ENCODE measurements around the gene DNAAF5. TPM values are rescaled to one million over a fixed set of nuclear protein-coding genes. Genes with fewer than 3 reads are reported as not detected.

The DNAAF5 gene
- polyA plus RNA-seq, 3 donors, result 33.1 to 40.4 (median 37.0) TPM

DNA sequence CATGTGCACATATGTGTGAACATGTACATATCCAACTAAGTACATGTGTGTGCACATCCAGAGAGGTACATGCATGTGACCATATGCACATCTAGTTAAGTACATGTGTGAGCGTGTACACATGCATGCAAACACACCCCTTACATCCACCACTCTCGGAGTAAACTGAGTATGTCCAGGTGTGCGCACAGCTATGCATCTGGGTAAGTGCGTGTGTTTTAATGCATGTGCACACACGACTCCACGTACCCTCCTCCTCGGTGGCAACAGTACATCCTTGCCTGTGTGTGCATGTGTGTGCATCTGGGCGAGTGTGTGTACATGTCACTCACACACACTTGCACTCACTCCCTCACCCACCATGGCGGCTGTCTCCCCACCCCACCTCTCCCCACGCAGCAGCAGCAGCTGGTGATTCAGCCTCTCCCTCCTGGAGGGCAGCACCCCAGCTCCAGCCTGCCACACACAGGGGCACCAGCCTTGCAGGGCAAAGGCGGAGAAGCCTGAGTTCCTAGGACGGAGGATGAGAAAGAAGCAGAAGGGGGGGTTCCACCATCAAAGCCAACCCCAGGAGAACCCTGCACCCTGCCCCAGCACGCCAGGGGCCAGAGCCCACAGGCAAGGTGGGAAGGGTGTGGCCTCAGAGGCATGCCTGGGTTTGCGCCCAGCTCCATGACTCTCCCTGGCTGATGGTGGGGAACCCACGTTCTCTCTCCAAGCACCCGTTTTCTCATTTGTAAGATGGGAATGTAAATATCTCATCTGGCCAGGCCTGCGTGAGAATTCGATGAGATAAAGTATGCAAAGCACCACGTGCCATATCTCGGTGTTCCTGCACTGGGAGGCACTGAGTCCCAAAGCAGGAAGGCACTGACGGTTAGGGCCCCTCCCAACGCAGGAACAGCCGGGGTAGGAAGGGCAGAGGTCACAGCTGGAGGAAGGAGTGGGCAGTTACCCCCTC lies 27.7 kb upstream of the DNAAF5 start:
- no peak for DNase-seq (ENCODE audit: extremely low read depth in 1 of 11, low read depth in 9 of 11, low spot score in 4 of 11)

DNA sequence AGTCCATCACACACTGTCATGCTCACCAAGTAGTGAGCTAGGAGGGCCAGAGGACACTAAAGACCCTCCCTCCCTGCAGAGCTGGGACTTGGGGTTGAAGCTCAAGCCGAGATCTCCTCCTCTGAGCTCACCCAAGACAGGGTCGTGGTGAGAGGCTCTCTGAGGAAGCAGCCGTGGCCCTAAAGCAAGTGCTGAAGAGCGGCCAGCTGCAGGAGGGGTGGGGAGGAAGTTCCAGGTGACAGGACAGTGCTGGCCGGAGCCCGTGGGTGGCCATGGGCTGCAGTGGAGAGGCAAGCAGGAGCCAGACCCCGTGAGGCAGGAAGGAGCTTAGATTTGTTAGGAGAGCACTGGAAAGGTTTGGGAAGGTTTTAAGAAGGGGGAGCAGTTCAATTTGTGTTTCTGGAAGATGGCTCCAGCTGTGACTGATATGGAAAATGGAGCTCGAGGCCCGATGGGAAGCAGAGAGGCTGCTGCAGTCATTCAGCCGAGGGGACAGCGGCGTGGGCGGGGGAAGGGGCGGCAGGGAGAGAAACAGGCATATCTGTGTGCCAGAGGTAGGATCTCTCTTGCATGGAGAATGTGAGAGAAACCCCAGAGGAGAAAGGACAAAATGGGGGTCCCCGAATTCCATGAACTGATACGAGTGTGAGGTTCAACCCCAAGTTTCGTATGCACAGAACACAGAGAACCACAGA lies 26.9 kb upstream of the DNAAF5 start:
- DNase-seq (ENCODE audit: extremely low read depth in 1 of 11, low read depth in 9 of 11, low spot score in 4 of 11), result no peak

DNA sequence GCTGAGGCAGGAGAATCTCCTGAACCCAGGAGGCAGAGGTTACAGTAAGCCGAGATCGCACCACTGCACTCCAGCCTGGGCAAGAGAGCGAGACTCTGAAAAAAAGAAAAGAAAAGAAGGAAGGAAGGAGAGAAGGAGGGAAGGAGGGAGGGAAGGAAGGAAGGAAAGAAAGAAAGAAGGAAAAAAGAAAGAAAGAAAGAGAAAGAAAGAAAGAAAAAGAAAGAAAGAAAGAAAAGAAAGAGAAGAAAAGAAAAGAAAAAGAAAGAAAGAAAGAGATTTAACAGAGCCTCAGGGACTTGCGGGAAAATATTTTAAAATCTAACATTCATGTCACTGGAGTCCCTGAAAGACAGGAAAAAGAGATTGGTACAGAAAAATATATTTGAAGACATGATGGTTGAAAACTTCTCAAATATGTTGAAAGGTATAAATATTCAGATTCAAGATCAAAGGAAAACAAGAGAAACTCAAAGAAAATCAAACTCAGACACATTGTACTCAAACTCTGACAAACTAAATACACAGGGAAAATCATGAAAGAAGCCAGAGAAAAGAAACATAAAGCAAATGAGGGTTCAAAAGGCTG lies 25.3 kb upstream of the DNAAF5 start:
- no peak for DNase-seq (ENCODE audit: extremely low read depth in 1 of 11, low read depth in 9 of 11, low spot score in 4 of 11)

DNA sequence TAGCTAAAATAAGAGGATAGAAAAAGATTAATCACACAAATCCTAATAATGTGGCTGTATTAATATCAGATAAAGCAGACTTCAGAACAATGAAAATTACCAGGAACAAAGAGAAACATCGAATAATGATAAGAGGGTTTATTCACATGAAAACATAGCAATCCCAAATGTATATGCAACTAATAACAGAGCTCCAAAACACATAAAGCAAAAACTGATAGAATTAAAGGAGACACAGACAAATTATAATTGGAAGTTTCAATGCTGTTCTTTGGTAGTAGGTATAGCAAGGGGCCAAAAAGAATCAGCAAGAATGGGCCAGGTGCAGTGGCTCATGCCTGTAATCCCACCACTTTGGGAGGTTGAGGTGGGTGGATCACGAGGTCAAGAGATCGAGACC lies 23.4 kb upstream of the DNAAF5 start:
- DNase-seq (ENCODE audit: extremely low read depth in 1 of 11, low read depth in 9 of 11, low spot score in 4 of 11), result no peak

DNA sequence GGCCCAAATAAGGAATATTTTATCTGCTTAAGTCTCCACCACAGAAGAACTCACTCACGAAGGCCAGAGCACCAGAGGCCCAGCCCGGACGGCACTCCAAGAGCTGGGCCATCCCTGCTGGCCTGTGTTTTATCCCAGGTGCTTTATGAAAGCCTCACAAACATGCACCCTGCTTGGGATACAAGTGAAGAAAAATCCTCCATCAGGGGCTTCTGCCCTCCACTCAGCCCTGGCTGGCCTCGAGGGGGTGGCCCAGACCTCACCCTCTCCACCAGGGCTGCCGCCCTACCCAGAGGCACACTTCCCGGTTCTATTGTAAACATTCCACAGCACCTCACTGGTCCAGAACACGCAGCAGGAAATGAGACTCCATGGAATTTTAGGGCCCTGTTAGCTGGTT lies 19.8 kb upstream of the DNAAF5 start:
- no peak for DNase-seq (ENCODE audit: extremely low read depth in 1 of 11, low read depth in 9 of 11, low spot score in 4 of 11)

DNA sequence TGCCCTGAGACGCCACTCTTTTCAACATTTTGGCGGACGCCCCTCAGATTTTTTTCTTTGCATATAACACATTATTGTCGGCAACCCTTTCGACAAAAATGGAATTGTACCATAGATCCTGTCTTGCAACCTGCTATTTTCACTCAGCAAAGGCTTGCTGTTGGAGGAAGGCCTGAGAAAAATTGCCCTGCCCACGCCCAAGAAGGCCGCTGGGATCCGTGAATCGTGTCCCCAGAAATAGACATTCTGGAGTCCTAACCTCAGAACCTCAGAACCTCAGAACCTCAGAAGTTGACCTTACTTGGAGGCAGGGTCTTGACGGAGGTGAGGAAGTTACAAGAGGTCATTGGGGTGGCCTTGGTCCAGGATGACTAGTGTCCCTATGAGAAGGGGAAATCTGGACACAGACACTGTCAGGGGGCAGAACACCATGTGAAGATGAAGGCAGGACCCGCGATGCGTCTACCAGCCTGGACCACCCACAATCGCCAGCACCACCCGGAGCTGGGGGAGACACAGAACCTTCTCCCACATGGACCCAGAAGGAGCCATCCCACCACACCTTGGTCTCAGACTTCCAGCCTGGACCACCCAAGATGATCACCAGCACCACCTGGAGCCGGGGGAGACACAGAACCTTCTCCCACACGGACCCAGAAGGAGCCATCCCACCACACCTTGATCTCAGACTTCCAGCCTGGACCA lies 19.1 kb upstream of the DNAAF5 start:
- DNase-seq (ENCODE audit: extremely low read depth in 1 of 11, low read depth in 9 of 11, low spot score in 4 of 11), result no peak

DNA sequence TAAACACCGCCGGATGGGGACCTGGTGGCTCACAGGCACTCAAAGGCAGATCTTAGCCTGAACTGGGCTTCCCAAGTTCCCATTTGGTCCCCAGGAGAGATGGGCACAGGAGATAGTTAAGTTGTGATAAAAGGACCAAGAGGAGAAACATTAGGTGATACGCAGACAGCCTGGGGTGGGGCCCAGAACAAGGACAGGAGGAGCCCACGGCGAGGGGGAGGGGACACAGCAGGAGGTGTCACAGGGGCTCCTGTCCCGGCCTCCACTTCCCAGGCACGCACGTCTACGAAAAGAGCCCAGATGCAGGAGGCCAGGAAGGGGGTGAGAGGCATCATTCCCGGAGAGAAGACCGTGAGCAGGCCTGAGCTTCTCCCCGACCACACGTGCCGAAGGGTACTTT lies 16.3 kb upstream of the DNAAF5 start:
- no peak for DNase-seq (ENCODE audit: extremely low read depth in 1 of 11, low read depth in 9 of 11, low spot score in 4 of 11)

DNA sequence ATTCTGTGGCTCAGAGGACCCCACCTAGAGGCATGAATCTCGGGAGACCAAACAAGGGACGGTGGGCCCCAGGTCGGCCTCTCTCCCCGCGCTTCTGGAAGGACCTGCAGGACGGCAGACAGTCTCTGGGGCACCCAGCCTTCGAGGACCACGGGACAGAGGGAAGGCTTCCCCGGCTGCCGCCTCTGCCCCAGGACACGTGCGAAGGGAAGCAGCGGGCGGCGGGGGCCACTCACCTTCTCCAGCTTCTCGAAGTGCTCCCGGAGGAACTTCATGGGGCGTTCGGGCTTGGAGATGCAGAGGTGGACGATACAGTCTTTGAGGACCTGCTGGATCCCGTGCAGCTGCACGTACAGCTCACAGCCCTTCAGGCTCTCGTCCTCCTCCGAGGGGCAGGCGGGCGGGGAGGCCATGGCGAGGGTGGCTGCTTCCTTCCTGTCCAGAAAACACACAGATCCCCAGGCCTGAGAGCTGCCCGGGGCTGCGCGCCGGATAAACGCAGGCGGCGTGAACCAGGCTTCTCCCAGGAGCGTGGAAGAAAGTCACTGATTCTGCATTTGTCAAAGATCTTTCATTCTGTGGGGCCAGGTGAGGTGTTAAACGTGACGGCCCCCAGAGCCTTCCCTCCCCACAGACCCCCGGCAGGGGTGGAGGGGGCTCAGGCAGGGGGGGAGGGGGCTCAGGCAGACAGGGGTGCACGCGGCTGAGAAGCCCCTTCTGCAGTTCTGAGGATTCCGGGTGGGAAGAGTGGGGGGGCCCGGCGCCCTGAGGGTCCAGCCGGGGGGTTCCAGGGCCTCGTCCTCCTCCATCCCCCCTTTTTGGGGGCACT lies 15.2 kb upstream of the DNAAF5 start:
- no peak for DNase-seq (ENCODE audit: extremely low read depth in 1 of 11, low read depth in 9 of 11, low spot score in 4 of 11)

DNA sequence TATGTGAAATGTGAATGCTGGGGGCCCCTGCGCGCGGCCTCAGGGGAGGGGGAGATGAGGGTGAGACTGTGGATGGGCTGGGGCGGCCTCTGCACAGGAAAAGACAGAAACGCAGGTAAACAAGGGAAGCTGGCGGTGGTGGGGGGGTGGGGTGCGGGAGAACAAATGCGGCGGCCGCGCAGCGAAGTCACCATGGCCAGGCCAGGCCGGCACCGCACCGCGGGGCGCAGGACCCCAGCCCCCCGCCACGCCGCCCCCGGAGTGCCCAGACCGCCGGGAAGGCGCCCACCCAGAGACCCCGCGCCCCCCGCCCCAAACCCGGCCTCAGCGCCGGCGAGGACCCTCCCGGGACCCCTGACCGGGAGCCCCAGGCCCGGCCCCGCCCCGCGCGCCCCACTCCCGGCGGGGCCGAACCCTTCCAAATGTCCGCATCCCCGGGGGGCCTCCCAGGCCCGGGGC lies 14.5 kb upstream of the DNAAF5 start:
- no peak for DNase-seq (ENCODE audit: extremely low read depth in 1 of 11, low read depth in 9 of 11, low spot score in 4 of 11)

DNA sequence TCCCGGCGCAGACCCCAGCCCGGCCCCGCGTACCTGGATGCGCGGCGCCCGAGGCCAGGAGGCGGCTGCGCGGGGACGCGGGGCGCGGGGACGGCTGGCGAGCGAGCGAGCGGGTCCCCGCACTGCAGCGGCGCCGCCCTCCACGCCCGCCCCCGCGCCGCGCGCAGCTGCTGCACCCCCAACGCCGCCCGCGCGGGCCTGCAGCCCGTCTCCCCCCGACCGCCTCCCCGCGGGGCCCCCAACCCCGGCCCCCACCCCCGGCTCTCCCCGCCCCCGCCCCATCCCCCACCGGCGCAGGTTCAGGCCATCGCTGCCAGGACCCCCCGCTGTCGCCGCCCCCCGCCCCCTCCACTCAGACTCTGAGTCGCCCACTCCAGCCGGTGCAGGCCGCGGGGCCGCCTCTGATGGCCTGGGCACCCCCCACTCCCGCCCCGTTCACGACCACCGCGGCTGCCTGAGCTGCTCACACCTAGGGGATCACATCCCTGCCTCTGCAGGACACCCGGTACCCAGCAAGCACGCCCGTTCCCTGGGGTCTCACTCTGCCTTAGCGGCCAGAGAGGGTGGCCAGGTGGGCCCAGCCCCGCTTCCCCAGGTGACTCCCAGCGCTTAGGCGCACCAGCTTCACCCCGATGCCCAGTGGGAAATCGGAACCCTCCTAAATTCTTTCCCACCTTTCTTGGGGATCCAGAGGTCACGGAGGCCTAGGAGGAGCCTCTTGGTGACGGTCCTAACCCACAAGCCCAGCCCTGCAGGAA lies 13.9 kb upstream of the DNAAF5 start:
- no peak for DNase-seq (ENCODE audit: extremely low read depth in 1 of 11, low read depth in 9 of 11, low spot score in 4 of 11)

DNA sequence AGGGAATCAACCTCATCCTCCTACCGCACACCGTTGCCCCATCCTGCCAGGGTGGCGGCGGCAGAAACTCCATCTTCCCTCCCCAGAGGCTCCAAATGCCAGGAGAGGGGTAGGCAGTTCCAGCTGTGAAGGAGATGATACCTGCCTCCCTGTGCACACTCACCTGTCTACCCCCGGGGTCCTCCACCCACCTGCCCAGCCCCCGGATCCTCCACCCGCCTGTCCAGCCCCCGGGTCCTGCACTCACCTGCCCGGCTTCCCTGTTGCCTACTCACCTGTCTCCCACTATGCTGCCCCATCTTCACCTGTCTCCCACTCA lies 13.4 kb upstream of the DNAAF5 start:
- no peak for DNase-seq (ENCODE audit: extremely low read depth in 1 of 11, low read depth in 9 of 11, low spot score in 4 of 11)

DNA sequence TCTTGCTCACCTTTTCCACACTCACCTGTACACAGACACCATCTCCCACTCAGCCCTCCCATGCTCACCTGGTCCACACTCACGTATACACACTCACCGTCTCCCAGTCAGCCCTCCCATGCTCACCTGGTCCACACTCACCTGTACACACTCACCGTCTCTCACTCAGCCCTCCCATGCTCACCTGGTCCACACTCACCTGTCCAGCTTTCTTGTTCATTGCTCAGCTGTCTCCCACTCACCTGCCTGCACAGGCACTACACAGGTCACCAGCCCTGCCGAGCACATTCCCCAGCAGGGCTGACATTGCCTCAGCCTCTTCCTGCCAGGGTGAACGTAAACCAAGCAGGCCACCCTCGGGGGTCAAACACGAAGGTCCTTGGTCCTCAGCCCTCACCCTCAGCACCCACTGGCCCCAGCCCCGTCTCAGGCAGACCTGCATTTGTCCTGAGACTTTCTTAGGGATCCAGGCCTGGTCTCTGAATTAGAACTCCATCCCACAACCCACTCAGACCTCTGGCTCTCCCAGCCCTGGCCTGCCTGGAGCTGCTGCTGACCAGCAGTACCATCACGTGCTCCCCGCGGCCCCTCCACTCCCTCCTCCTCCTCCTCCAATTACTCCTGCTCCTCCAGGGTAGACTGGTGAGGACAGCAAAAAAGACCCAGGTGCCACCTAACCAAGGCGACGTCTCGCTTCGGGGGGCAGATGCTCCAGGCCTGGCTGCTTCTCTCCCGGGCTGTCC lies 12.8 kb upstream of the DNAAF5 start:
- no peak for DNase-seq (ENCODE audit: extremely low read depth in 1 of 11, low read depth in 9 of 11, low spot score in 4 of 11)

DNA sequence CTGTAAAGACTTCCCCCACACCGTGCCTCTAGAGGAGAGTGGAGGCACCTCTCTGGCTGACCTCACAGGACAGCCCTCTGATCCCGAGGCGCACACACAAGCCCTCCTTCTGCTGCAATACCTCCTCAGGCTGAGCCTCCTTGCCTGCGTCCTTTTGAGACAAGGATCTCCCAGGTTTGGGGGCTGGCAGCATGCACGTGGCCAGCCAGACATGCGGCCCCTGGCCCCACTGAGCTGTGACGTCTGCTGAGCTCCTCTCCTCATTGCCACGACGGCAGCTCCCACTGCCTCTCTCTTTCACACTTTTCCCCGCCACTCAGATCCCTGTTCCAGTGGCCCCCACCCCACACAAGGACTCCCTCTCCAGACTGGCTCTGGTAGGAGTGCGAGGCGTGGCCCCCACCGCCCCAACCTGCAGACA lies 12.2 kb upstream of the DNAAF5 start:
- no peak for DNase-seq (ENCODE audit: extremely low read depth in 1 of 11, low read depth in 9 of 11, low spot score in 4 of 11)

DNA sequence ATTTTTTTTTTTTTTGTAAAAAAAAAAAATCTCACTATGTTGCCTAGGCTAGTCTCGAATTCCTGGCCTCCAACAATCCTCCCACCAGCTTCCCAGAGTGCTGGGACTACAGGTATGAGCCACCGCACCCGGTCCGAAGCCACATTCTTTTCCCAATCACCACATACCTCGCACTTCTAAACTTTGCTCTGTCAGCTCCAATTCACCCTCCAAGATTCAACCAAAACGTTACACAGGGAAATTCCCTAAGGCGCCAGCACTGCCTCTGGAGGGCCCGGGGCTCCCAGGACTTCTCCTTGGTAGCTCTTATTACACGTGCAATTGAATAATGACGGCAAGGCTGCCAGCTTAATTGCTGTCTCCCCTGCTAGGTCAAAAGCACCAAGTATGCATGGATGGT lies 10.3 kb upstream of the DNAAF5 start:
- no peak for DNase-seq (ENCODE audit: extremely low read depth in 1 of 11, low read depth in 9 of 11, low spot score in 4 of 11)

DNA sequence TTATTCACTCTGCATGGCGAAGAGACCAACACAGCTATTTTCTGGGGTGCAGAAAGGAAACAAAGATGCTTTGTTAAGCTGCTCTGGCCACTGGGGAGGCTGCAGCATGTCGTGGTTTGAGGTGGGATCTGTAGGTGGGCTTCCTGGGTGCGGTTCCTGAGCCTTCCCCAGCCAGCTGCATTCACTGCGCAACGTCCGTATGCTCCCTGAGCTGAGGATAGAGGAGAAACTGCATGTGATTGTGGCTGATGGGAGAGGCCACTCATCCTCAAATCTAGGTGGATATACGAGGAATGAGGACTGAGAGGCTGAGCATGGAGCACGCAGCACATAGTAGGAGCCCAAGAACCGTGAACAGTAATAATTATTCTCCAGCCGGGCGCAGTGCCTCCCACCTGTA lies 9.9 kb upstream of the DNAAF5 start:
- no peak for DNase-seq (ENCODE audit: extremely low read depth in 1 of 11, low read depth in 9 of 11, low spot score in 4 of 11)

DNA sequence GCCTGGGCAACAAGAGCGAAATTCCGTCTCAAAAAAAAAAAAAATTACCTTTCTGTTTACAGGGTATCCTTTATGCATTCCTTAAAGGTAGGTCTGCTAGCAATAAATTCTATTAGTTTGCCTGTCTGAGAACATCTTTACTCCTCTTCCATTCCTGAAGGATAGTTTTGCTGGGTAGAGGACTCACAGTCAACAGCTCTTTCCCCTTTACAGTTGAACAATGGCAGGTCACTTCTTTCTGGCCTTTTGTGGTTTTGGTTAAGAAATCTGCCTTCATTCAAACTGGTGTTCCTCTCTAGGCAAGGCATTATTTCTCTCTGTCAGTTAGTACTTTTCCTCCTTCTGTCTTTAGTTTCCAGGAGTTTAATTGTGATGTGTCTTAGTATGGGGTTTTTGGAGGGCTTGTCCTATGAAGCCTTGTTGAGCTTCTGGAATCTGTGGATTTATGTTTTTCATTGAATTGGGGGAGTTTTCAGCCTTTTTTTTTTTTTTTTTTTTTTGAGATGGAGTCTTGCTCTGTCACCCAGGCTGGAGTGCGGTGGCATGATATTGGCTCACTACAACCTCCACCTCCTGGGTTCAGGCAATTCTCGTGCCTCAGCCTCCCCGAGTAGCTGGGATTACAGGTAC lies 4.8 kb upstream of the DNAAF5 start:
- no peak for DNase-seq (ENCODE audit: extremely low read depth in 1 of 11, low read depth in 9 of 11, low spot score in 4 of 11)

DNA sequence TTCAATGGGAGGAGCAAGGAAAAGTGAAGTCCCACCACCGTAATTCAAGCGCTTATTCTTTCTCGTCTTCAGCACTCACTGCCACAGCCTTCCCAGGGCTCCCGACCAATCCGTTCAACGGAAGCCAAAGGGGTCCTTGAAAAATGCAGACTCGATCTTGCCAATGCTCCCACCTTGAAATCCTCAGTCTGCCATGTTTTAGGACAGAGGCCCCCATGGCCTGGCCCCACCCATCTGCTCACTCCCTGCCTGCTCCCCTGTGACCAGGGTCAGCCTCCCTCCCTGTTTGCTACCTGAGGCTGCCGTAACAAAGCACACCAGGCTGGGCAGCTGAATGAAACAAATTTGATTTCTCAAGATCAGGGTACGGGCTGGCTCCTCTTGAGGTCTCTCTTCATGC lies 3.0 kb upstream of the DNAAF5 start:
- DNase-seq (ENCODE audit: extremely low read depth in 1 of 11, low read depth in 9 of 11, low spot score in 4 of 11), result no peak
